AG09309 (cell line): ENCODE results near the gene WDR43.

Source experiments
- DNase-seq: peaks from one replicate; pipeline ENCODE4 v3.0.0-alpha.2; 2010; ENCODE audit warnings: low read depth
- H3K4me3 ChIP-seq: 2 replicates; pipeline ENCODE4 v1.5.1; 2011; ENCODE audit warnings: mild to moderate bottlenecking, low read depth, low read length, moderate library complexity; ENCODE audit not compliant: control insufficient read depth
- CTCF ChIP-seq: IDR thresholded peaks from 2 replicates; pipeline ENCODE4 v1.5.1; 2011; ENCODE audit warnings: mild to moderate bottlenecking, low read depth, low read length, inconsistent platforms; ENCODE audit not compliant: insufficient read depth, control insufficient read depth; ENCODE audit errors: missing control alignments

WDR43 gene

GRCh38 chr2:28982381-28982950, 88.0 kb downstream of the WDR43 start:
- no peak for DNase-seq
- no peak overlapping the region for H3K4me3 ChIP-seq
- no peak for TF ChIP-seq CTCF

GRCh38 chr2:28986429-28986828, 92.0 kb downstream of the WDR43 start:
- no peak for DNase-seq
- no peak for TF ChIP-seq CTCF
- no peak overlapping the region for H3K4me3 ChIP-seq

- H3K4me3 ChIP-seq: no peak overlapping the region
- no peak for TF ChIP-seq CTCF
- no peak for DNase-seq
These were observed 95.5 kb downstream of the WDR43 start for GRCh38 chr2:28989973-28990372.

- DNase-seq: no peak
- no peak overlapping the region for H3K4me3 ChIP-seq
- no peak for TF ChIP-seq CTCF
These were observed 96.0 kb downstream of the WDR43 start for GRCh38 chr2:28990445-28990844.

GRCh38 chr2:28991021-28991420, 96.6 kb downstream of the WDR43 start:
- H3K4me3 ChIP-seq: no peak overlapping the region
- TF ChIP-seq CTCF: no peak
- peak; percentile 18 for DNase-seq

GRCh38 chr2:28991460-28991859, 97.0 kb downstream of the WDR43 start:
- no peak for DNase-seq
- H3K4me3 ChIP-seq: no peak overlapping the region
- no peak for TF ChIP-seq CTCF

- no peak for DNase-seq
- no peak overlapping the region for H3K4me3 ChIP-seq
- TF ChIP-seq CTCF: no peak
These were observed 98.9 kb downstream of the WDR43 start for GRCh38 chr2:28993206-28993960.
